Neuron (in vitro differentiated cells): ENCODE measurements around the gene APH1B.

ENCODE experiments used
- H2AFZ ChIP-seq: one replicate; pipeline ENCODE4 v1.6.1; 2013; ENCODE audit warnings: low read depth, mild to moderate bottlenecking, inconsistent platforms, low read length, moderate library complexity
- H3K27me3 ChIP-seq: one replicate; pipeline ENCODE4 v1.6.1; 2013; ENCODE audit warnings: low read length; ENCODE audit not compliant: insufficient read depth
- H3K36me3 ChIP-seq: one replicate; pipeline ENCODE4 v1.6.1; 2013; ENCODE audit warnings: low read length; ENCODE audit not compliant: insufficient read depth
- H3K4me1 ChIP-seq: one replicate; pipeline ENCODE4 v1.6.1; 2013; ENCODE audit warnings: low read length; ENCODE audit not compliant: insufficient read depth
- H3K4me3 ChIP-seq: 2 replicates; pipeline ENCODE4 v1.5.1; 2013; ENCODE audit warnings: mild to moderate bottlenecking, low read length, moderate library complexity
- H3K9me3 ChIP-seq: one replicate; pipeline ENCODE4 v1.6.1; 2013; ENCODE audit warnings: low read length

The APH1B gene

GRCh38 chr15:63344731-63345390 lies 67.5 kb downstream of the APH1B start:
- Histone ChIP-seq H3K36me3 (no peaks in the 10 kb centered on the region), H2AFZ (no peak overlapping the region), H3K27me3 (no peaks in the 10 kb centered on the region), H3K9me3 (no peaks in the 10 kb centered on the region), H3K4me3 (no peak overlapping the region), H3K4me1 (peaks cover 13% of the 10 kb centered on the region)

GRCh38 chr15:63345391-63345752 lies 68.0 kb downstream of the APH1B start:
- H3K4me3 ChIP-seq = no peak overlapping the region
- H3K27me3 ChIP-seq = no peaks in the 10 kb centered on the region
- H3K9me3 ChIP-seq = no peaks in the 10 kb centered on the region
- H2AFZ ChIP-seq = no peak overlapping the region
- peaks cover 13% of the 10 kb centered on the region for H3K4me1 ChIP-seq
- H3K36me3 ChIP-seq = no peaks in the 10 kb centered on the region

DNA sequence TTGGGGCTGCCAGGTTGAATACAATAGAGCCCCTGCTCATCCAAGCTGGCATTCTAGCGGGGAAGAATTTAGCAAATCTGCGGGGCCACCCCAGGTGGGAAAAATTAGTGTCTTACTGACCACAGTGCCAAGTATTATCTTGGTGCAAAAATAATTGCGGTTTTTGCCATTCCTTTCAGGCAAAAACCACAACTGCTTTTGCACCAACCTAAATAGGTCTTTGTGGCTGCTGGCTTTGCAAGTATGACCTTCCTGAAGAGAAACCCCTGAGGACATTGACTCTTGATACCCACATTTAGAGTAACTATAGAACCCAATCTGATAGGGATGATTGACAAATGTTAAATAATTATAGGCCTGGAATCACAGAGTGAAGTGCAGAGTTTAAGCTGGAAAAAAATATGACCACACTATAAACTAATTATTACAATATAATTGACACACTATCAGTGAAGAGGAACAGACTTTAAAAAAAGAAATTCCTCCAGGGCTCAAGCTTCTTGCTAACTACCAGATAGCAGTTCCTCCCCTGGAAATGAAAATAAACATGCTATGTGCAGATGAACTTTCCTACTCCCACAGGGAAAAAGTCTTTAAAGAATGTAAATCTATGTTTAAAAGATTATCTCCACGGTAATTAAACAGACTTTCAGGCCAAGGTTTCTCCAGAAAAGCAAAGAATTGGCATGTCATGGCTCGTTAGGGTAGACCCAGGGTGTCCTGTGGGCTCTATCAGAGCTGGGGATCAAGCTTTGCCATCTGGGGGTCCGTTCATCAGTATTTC lies 69.9 kb downstream of the APH1B start:
- Histone ChIP-seq H3K4me1 (peaks cover 13% of the 10 kb centered on the region), H3K4me3 (no peak overlapping the region), H3K36me3 (no peaks in the 10 kb centered on the region), H3K27me3 (no peaks in the 10 kb centered on the region), H2AFZ (no peak overlapping the region), H3K9me3 (no peaks in the 10 kb centered on the region)

DNA sequence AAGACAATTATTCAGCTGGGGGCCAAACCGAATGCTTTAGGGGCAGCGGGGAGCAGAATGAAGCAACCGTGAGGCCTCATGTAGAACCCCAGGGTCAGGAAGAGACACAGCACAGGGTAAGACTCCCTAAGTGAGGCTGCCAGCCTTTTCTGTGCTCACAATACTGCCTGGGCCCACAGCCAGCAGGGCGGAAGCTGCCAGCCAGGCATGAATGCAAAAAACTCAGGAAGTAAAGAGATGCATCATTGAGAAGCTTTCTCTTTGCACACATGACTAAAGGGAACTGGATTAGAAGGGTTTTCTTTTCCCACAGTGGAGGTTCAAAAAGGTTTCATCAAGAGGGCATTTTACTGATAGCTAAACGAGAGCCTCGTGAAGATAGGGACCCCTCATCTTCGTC lies 71.0 kb downstream of the APH1B start:
- Histone ChIP-seq H3K4me3 (no peak overlapping the region), H2AFZ (no peak overlapping the region), H3K4me1 (peaks cover 13% of the 10 kb centered on the region), H3K9me3 (no peaks in the 10 kb centered on the region), H3K36me3 (no peaks in the 10 kb centered on the region), H3K27me3 (no peaks in the 10 kb centered on the region)

DNA sequence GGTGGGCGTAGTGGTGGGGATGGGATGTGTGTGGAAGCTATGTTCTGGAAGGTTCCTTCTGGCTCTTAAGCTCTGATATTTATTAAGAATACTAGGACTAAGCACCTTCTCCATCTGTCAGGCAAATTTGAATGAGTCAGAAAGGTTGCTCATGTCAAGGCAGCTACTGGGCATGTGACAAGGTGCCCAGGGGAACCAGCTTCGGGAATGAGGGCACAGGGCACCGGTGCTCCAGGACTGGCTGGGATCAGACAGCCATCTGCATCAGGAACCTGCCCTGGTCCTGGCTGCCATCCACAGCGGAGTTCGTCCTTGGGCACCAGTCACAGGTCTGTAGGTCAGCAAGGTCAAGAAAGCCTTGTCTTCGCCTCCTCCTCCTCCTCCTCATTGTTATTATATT lies 71.8 kb downstream of the APH1B start:
- Histone ChIP-seq H3K4me1 (peaks cover 13% of the 10 kb centered on the region), H3K4me3 (no peak overlapping the region), H3K27me3 (no peaks in the 10 kb centered on the region), H3K36me3 (no peaks in the 10 kb centered on the region), H2AFZ (no peak overlapping the region), H3K9me3 (no peaks in the 10 kb centered on the region)

- Histone ChIP-seq H3K36me3 (no peaks in the 10 kb centered on the region), H3K9me3 (no peaks in the 10 kb centered on the region), H2AFZ (no peak overlapping the region), H3K27me3 (no peaks in the 10 kb centered on the region), H3K4me1 (peaks cover 13% of the 10 kb centered on the region), H3K4me3 (no peak overlapping the region)
Observed at GRCh38 chr15:63349621-63350020, 72.2 kb downstream of the APH1B start.

- no peaks in the 10 kb centered on the region for H3K27me3 ChIP-seq
- no peaks in the 10 kb centered on the region for H3K9me3 ChIP-seq
- H3K4me3 ChIP-seq = no peak overlapping the region
Observed at GRCh38 chr15:63350178-63350621, 72.8 kb downstream of the APH1B start.

GRCh38 chr15:63351170-63351569 lies 73.8 kb downstream of the APH1B start:
- Histone ChIP-seq H3K36me3 (no peaks in the 10 kb centered on the region), H3K4me1 (peaks cover 21% of the 10 kb centered on the region), H3K27me3 (no peaks in the 10 kb centered on the region), H3K4me3 (no peak overlapping the region), H3K9me3 (no peaks in the 10 kb centered on the region), H2AFZ (no peak overlapping the region)

More at GRCh38 chr15:63350178-63350621, 72.8 kb downstream of the APH1B start:
- Histone ChIP-seq H3K36me3 (no peaks in the 10 kb centered on the region), H2AFZ (no peak overlapping the region), H3K4me1 (peaks cover 16% of the 10 kb centered on the region)

DNA sequence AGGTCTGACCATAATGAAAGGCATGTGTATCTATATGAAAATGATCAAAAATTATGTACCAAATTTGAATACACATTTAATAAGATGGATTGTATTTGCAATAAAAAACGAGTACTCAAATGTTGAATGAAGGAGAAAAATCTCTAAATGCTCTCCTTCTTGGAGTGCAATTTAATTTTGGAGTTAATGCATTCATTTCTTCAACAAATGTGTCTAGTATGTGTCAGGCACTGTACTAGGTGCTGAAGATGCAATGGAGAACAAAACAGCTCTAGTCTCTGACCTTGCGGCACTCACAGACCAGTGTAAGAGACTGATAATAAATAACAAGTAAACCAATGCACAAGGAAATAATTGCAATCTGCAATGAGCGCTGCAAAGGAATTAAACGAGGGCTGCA lies 75.4 kb downstream of the APH1B start:
- H3K4me1 ChIP-seq = peaks cover 14% of the 10 kb centered on the region
- H2AFZ ChIP-seq = no peak overlapping the region
- no peaks in the 10 kb centered on the region for H3K27me3 ChIP-seq
- H3K36me3 ChIP-seq = no peaks in the 10 kb centered on the region
- no peaks in the 10 kb centered on the region for H3K9me3 ChIP-seq
- no peak overlapping the region for H3K4me3 ChIP-seq

GRCh38 chr15:63353261-63353660 lies 75.9 kb downstream of the APH1B start:
- Histone ChIP-seq H3K27me3 (no peaks in the 10 kb centered on the region), H2AFZ (no peak overlapping the region), H3K36me3 (no peaks in the 10 kb centered on the region), H3K4me1 (peaks cover 13% of the 10 kb centered on the region), H3K4me3 (no peak overlapping the region), H3K9me3 (no peaks in the 10 kb centered on the region)

DNA sequence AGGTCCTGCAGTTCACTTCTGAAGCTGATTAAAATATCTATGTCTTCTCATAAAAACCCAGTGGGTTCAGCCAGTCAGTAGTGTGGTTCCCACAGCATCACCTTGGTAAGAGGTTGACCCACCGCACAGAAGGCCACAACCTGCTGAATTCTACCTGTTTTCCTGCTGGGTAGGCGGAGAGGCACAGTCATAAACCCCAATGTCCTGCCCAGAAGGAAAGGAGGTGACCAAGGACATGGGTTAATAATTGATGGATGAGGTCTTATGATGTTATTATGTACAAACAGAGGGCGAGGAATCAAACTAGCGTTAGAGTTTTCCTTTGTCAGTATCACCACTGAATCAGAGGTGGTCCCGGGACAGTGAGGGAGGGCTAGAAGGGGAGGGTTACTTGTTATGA lies 76.5 kb downstream of the APH1B start:
- Histone ChIP-seq H3K4me3 (no peak overlapping the region), H3K9me3 (no peaks in the 10 kb centered on the region), H3K4me1 (peaks cover 16% of the 10 kb centered on the region), H3K27me3 (peaks cover 2% of the 10 kb centered on the region), H3K36me3 (no peaks in the 10 kb centered on the region), H2AFZ (no peak overlapping the region)

DNA sequence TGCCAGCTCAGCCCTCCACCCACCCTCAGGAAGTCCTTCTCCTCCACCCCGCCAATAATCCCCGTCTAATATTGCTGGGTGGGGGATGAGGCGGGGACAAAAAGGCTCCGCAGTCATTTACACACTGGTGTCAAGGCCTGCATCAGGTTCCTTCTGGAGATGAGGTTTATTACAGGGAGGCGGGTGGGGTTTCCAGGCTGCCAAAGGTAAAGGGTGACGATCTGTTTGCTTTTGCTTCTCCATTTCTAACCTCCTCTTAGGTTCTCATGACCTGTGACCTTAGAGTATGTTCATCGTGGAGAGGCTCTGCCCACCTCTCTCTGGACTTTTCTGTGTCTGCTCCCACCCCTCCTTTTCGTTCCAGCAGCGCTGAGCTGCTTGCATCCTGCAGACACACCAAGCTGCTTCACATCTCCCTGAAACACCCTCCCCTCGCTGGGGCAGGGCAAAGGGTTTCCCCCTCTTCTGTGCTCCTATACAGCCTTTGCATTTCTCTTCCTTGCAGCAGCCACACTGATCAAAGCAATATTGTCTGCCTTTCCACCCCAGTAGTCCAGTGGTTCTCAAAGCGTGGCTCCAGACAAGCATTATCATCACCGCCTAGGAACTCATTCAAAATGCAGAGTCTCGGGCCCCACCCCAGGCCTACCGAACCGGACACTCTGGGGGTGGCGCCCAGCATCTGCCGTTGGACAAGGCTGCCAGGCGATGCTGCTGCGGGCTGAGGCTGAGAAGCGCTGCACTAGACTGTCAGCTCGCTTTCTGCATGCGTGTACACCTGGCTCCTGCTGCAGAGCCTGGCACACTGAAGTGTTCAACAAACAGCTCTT lies 77.6 kb downstream of the APH1B start:
- no peaks in the 10 kb centered on the region for H3K9me3 ChIP-seq
- H3K36me3 ChIP-seq = no peaks in the 10 kb centered on the region
- peaks cover 17% of the 10 kb centered on the region for H3K4me1 ChIP-seq
- peaks cover 2% of the 10 kb centered on the region for H3K27me3 ChIP-seq
- no peak overlapping the region for H2AFZ ChIP-seq
- no peak overlapping the region for H3K4me3 ChIP-seq

GRCh38 chr15:63357061-63357460 lies 79.7 kb downstream of the APH1B start:
- H2AFZ ChIP-seq = no peak overlapping the region
- no peak overlapping the region for H3K4me3 ChIP-seq
- H3K27me3 ChIP-seq = peaks cover 2% of the 10 kb centered on the region
- H3K36me3 ChIP-seq = no peaks in the 10 kb centered on the region
- H3K9me3 ChIP-seq = no peaks in the 10 kb centered on the region
- H3K4me1 ChIP-seq = peaks cover 19% of the 10 kb centered on the region
